Stimulated activated CD8-positive, alpha-beta memory T cell treated with anti-CD3 and anti-CD28 coated beads, Interleukin-15, amount 100 ng/mL, for 4 hours (primary cell): ENCODE data around the gene C2orf76.
"Not testable (repeated sequence)": the region's sequence is repeated elsewhere in the genome, so short reads cannot be mapped to it uniquely, and the experiment has no call there.

Experiments
- DNase-seq, 2 donors: peaks; one replicate each; pipeline ENCODE4 v3.0.0-alpha.2; 2020; ENCODE audit warnings: low read depth in 2 of 2

The C2orf76 gene

DNA sequence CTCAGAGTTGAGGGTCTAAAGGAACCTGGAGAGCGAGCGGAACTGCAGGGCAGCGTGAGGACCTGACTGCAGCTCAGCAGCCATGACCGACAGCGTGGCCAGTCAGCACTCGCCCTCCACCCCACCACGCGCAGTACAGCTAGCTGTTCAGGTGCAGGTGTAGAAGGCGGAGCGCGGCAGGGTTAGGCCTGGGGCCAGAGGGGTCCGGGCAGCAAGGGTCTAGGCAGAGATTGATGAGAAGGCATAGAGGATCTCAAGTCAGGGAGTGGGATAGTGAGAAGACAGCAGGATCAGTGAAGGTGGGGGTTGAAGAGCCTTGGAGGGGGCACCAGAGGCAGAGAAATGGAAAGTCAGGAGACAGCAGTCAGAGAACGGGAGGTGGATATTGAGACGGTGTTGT lies 72.0 kb downstream of the C2orf76 start:
- DNase-seq: no peak

DNA sequence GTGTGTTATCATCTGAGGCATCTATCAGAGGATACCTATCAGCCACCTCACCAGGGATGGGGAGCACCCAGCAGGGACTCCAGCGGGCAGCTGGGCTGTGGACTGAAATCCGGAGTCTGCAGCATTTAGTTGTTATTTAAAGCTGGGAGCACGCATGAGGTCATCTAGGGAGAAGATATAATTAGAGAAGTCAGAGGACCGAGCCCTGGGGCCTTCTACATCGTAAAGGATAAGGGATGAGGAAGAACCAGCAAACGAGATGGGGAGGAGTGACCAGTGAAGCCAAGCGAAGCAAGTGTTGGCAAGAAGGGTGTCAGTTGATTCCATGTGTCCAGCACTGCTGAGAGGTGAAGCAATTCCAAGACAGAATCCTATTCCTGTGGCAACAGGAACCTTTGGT lies 72.7 kb downstream of the C2orf76 start:
- no peak for DNase-seq

DNA sequence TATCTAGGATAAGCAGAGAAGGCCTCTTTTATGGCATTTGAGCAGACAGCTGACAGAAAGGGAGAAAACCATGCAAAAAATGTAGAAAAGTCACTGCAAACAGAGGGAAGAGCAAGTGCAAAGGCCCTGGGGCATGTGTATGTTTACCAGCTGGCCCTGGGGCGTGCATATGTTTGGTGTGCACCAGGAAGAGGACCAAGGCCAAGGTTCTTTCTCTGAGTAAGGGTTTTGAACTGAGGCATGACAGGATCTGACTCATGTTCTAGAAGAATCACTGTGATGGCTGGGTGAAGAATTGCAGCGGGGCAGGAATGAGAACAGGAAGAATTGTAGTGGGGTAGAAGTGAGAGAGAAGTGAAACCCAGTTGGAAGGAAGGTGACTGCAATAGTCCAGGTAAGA lies 73.4 kb downstream of the C2orf76 start:
- DNase-seq: no peak

DNA sequence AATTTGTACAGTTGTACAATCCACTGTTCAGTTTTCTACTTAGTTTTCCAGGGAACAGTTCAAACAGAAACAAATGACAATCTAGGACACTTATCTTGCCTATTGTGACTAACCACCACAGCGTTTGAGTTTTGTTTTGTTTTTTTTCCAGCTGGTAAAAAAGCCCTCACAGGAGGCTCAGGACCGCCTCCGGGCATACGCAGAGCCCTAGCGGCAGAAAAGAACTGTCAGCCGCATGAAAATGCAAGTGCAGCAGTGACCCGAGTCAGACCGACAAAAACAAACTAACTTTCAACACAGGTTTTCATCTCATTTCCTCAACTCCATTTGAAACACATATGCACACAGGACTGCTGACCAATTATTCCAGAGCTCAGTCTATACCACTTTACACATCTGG lies 74.4 kb downstream of the C2orf76 start:
- no peak for DNase-seq

DNA sequence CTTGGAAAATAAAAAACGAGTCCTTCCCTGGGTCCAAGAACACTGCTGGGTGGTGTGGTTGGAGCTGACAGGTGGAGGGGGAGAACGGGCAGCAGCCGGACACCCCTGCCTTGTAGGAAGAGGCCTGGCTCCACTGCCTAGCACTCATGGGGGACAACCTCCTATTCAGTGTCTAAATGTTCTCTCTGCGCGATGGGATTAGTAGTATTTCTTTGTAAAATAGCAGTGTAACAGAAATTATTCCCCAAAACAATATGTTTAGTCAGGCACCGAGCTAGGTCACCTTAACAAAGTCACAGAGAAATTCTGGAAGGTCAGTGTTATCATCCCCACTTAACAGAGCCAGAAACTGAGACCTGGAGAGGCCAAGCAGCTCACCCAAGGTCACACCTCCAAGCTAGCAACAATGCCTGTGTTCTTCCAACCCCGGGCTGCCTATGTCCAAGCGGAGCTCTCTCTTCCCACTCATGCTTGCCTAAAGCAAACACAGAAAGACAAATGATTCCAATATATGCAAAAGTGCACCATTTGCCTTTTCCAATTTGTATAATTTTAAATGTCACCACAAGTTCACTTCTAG lies 75.0 kb downstream of the C2orf76 start:
- no peak for DNase-seq

DNA sequence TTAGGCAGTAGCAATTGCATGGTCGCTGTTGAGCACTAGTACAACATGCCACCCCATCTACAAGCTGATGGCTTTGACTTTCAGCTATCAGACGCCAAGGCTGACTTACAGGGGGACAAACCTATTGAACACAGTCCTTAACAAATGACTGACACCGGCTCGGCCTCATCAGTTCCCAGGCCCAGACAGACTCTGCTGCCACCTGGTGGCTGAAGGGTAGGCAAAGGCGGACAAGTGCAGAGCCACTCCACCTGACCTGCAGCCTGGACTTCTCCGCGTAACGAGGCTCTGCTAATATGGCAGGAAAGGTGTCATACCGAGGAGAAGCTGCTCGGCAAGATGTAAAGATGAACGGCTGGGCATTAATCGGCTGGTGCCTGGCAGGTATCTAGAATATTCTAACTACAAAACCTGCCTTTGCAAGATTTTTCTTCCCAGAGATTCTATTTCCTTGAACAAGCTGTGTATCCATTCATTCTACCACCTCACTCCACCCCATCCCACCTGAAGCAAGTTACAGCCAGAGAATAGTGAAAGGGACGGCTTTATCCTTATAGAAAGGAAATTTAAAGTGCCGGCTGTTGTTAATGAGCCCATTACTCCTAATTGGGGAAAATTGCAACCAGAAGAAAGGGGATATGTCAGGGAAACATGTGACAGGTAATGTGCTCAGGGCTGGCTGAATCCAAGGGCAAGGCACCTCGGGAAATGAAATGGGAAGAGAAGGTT lies 75.6 kb downstream of the C2orf76 start:
- peak; percentile 9 to 41 for DNase-seq

DNA sequence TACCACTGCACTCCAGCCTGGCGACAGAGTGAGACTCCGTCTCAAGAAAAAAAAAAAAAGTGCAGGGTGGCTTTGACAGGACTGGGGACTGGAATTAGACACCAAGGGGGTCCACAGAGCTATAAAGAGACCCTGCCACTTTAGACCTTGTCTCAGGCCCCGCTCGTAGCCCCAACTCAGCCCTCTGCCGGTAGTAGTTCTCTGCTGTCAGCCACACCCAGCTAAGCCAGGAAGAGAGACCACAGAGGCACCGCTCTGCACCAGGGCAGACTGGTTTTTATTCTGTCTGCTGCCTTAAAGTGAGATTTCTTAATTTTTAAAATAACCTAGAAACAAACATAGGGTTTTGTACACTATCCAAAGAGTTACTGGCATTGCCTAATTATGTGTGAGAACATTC lies 77.0 kb downstream of the C2orf76 start:
- no peak for DNase-seq

DNA sequence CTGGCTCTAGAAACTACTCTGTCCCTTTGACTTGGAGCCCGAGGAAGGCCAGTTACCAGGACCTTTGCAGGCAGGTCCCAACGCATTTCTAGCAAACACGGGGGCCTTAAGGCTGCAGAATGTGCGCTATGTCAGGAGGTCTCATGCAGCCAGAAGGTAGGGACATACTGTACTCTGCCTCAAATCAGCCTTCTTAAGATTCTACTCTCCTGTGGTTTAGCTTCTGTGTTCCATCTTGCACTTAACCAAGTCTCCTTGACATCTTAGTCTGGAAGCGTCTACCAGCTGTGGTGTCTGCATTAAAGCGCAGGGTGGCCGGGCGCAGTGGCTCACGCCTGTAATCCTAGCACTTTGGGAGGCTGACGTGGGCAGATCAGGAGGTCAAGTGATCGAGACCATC lies 77.5 kb downstream of the C2orf76 start:
- DNase-seq: no peak

DNA sequence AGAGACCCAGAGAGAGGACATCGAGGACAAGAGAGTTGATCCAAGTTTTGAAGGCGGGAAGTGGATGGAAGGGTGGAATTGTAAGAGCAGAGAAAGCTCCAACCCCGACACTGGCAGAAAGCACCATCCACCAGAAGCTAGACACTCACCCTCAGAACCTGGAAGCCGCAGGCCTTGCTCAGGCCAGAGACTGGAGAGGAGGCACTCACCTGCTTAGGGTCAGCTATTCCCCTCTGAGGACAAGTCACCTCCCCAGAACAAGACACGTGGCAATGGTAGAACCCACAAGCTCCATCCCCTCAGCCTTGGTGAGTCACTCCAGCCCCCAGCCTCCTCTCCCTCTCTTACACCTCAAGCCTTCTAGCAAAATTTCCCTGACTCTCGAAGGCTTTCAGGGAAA lies 78.1 kb downstream of the C2orf76 start:
- DNase-seq: no peak

DNA sequence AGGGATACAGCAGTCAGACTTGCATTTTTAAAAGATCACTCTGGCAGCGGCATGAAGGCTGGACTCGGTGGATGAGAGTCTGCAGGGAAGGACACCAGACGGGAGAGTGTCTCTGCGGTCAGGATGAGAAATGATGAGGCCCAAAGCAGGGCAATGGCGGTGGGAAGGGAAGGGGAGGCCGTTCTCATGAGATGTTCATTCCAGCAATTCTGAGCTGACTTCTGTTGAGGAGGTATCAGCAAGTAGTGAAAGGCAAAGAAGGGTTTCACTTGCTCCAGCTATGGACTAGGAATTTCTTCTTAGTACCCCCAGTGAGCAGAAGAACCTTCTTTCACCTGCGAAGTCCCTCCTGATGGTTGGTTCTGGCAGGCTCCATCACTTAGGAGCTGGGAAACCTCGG lies 80.0 kb downstream of the C2orf76 start:
- no peak for DNase-seq

DNA sequence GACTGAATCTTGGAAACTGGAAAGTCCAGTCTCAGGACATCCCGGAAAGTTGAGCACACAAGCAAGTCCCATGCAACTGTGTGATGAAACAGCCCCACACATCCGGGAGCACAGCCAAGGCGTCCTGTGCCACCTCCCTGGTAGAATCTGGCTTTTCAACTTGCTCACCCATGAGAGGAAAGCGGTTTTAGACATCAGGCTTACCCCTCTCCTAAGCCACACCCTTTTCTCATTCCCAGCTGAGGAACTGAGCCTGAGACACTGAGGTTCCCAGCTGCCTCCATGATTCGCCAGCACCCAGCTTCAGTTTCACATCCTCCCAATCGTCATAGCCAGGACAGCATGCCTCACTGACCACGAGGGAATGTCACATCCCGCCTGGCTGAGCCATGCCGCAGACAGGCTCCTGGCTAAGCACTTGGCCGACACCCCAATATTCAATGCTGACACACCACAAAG lies 82.7 kb downstream of the C2orf76 start:
- no peak for DNase-seq

DNA sequence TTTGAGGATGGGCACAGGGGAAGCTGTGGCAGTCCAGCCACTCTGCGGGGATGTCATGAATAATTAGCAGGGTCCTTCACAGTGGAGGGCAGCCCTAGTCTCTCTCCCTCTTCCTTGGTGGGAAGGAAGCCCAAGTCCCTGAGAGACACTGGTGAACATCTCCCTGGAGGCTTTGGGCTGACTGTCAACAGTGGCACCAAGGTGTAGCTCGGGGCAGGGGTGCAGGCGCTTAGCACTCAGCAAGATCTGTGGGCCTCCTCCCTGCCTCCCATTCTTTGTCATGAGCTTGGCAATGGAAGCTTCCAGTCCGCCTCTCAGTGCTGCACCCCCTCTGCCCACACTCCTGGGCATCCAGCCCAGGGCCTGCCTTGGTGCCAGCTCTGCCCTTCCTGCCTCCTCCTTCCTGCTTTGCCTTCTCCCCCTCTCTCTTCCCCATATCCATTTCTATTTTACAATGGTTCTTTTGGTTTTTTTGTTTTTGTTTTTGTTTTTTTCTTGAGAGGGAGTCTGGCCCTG lies 83.6 kb downstream of the C2orf76 start:
- DNase-seq: no peak

DNA sequence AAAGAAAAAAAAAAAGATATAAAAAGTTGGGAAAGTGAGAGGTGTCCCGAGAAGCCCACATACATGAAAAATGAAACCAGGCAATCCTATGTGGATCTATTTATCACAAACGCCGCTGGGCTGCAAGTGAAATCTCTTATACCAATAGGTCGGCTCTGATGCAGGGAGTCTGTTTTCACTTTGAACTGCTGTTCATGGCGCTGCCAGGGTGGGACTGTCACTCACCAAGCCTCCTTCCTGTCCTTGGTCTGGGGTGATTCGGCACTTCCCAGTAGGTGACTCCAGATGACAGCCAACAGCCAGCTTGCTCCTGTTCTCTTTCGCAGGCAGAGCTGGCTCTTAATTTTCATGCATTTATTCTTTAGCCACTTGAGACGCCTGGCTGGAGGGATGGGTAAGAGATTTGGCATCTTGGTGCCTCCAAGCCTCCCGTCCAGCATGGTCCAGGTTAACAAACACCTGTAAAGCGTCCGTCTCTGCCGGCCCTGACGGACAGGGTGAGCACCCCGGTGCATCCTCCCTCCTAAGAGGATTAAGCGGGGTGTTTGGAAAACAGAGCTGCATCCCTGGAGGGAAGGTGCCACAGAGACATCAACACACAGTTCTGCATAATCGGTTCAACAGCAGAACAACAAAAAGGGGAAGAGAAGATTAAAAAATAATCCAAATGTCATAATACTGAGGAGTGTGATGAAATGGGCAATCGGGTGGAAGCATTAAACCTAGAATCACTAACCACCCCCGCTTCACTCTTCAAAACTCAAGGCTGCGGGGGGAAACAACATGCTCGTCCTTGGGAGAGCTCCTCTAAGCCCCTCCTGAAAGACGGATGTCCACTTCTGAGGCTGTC lies 84.3 kb downstream of the C2orf76 start:
- DNase-seq: no peak

DNA sequence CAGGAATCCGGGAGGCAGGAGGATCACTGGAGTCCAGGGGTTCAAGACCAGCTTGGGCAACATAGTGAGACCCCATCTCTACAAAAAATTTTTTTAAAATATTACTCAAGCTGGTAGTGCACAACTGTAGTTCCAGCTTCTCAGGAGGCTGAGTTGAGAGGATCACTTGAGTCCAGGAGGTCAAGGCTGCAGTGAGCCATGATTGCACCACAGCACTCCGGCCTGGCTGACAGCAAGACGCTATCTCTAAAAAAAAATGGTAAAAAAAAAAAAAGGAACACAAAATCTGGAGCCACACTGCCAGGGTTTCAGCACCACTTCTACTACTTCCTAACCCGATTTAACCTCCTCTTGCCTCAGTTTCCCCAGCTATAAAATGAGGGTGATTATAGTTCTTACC lies 86.0 kb downstream of the C2orf76 start:
- DNase-seq: no peak

DNA sequence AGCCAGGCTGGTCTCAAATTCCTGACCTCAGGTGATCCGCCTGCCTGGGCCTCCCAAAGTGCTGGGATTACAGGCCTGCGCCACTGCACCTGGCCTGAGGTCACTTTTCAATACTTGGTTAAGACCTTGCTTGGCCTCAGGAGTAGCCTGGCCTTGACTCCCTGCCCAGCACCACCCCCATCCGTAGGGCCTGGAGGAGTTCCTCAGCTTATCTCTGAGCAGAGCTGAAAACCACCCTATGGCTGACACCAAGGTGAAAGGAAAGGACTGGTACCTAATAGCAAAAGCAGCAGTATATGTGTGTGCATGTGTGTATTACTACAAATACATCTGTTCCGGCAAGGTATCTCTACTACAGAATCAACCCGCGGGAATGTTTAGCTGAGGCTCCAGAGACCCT lies 87.0 kb downstream of the C2orf76 start:
- DNase-seq: no peak

DNA sequence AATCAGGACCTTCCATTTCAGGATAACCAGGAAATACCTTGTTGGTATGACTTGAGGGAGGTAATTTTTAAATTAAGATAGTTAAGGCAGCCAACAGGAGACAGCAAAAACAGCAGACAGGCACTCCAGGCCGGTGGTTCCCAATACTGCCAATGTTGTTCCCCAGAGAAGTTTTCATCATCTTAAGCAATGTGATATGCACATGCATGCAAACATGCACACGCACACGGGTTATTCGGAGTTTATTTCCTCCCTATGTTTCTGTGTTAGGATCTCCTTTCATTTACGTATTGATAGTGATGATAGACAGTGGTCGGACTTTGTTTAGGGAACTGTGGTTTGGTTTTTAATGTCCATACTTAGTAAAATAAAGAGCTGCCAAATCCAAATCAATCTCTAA lies 87.7 kb downstream of the C2orf76 start:
- DNase-seq: no peak

DNA sequence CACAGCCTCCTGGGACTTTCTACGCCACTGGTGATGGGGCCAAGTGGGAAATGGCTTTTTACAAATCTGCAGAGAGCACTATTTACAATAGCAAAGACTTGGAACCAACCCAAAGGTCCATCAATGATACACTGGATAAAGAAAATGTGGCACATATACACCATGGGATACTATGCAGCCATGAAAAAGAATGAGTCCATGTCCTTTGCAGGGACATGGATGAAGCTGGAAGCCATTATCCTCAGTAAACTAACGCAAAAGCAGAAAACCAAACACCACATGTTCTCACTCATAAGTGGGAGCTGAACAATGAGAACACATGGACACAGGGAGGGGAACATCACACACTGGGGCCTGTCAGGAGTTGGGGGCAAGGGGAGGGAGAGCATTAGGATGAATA lies 88.2 kb downstream of the C2orf76 start:
- not testable (repeated sequence) for DNase-seq

DNA sequence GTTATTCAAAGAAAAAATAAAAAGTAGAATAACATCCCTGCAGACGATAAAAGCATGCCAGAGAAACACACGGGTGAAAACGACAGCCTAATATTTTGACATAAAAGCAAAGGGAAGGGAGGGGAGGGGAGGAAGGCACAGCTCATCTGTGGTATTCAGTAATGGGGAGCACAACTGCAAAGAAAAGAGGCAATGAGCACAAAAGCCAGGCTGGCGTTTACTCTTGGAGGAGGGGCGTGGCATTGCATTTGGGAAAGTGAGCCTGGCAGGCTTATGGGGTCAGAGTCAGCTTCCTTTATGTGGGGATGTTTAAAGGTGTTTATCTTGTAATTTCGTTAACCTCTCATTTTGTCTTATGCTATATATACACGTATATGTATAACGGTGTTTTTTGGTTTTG lies 89.8 kb downstream of the C2orf76 start:
- DNase-seq: no peak

DNA sequence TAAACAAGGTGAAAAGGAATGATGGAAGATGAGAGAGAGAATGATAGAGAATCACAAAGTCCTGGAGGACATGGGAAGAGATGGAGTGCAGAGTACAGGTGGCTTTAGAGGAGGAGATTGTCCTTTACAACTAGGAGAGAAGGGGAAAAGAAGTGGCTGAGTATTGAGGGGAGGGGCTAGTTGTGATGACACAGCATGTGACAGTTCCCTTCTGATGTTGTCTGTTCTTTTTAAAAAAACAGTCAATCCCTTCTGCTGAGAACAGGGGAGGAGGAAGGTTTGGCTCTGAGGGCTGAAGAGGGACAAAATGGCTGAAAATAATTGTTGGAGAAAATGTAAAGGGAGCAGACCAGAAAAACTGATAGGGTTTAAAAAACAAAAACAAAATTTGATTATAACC lies 99.0 kb downstream of the C2orf76 start:
- DNase-seq: no peak

DNA sequence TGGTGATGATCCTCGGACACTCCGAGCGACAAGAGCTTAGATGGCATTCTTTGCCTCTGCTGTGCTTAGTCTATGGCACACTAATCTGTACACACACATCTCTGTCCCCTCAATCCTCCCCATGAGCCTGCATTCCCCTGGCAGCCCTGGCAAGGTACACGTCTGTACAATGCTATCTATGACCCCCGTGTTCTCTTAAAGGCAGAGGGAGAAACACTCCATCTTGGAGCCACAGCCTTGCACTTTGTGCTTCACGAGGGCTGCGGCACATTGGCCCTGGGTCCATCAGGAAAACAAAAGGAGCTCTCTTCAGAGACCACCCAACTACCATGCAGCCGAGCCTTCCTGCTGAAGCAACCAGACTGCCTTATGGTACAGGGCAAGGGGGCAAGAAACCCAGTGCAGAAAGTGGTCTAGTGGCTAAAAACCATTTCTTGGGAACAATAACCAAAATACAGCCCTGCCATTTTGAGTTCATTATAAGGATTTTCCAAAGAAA lies 100.5 kb downstream of the C2orf76 start:
- DNase-seq: no peak

DNA sequence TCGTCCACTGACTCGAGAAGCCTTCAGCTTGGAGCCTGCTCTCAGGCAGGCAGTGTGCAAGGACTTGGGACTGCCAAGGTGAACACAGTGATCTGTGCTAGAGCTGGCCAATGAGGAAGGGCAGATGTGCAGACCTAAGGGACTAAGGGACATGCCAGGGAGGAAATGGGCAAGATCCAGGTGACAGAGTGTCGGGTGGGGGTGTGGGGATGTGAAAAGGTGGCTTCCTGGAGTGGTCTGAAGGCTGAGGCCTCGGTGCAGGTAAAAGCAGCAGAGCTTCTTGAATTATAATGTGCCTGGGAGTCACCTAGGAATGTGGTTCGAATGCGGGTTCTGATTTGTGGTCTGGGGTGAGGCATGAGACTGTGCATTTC lies 101.0 kb downstream of the C2orf76 start:
- no peak for DNase-seq
